Measurements from ENCODE around the gene KHDC4.

DNA sequence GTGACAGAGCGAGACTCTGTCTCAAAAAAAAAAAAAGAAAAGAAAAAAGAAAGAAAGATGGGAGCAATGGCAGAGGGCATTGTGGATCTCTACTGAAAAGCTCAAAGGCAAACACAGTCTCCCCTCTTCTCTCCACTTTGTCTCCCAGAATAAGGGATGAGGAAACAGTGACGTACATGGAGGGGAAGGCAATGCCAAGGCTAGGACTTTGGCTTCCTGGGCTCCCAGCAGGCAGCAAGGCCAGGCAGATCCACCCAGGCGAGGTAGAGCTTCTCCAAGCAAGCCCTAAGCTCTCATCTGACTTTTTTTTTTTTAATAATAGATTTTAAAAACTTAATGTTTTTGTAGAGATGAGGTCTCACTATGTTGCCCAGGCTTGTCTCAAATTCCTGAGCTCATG lies 39.5 kb upstream of the KHDC4 start:
- TF ChIP-seq RCOR1 (IDR thresholded peaks at IDR 0.05; ENCODE audit: insufficient replicate concordance, low read length): no peak
- TF ChIP-seq, protein P1, sequence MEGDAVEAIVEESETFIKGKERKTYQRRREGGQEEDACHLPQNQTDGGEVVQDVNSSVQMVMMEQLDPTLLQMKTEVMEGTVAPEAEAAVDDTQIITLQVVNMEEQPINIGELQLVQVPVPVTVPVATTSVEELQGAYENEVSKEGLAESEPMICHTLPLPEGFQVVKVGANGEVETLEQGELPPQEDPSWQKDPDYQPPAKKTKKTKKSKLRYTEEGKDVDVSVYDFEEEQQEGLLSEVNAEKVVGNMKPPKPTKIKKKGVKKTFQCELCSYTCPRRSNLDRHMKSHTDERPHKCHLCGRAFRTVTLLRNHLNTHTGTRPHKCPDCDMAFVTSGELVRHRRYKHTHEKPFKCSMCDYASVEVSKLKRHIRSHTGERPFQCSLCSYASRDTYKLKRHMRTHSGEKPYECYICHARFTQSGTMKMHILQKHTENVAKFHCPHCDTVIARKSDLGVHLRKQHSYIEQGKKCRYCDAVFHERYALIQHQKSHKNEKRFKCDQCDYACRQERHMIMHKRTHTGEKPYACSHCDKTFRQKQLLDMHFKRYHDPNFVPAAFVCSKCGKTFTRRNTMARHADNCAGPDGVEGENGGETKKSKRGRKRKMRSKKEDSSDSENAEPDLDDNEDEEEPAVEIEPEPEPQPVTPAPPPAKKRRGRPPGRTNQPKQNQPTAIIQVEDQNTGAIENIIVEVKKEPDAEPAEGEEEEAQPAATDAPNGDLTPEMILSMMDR (conservative IDR thresholded peaks at IDR 0.05; ENCODE audit: low read depth, low read length): no peak

Data from IMR-90 (cell line).